Measurements from ENCODE around the gene TRIO.

DNA sequence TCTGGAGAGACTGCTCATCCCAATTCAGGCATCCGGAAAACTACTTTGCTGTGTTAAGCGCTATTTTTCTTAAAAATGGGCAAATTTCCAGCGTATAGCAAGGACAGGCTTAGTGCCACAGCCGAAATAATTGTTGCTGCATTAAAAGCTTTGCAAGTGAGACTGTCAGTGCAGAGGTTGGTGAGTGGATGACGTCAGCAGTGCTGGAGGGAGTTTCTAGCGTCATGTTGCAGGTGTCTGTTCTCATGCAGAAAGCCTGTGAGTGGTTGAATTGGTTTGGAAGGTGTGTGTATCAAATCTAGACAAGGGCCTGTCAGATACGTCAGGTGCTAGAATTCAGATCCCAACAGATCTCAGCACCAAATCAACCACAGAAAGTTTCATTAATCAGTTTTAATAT lies 204.4 kb downstream of the TRIO start:
- TF ChIP-seq, protein P1, sequence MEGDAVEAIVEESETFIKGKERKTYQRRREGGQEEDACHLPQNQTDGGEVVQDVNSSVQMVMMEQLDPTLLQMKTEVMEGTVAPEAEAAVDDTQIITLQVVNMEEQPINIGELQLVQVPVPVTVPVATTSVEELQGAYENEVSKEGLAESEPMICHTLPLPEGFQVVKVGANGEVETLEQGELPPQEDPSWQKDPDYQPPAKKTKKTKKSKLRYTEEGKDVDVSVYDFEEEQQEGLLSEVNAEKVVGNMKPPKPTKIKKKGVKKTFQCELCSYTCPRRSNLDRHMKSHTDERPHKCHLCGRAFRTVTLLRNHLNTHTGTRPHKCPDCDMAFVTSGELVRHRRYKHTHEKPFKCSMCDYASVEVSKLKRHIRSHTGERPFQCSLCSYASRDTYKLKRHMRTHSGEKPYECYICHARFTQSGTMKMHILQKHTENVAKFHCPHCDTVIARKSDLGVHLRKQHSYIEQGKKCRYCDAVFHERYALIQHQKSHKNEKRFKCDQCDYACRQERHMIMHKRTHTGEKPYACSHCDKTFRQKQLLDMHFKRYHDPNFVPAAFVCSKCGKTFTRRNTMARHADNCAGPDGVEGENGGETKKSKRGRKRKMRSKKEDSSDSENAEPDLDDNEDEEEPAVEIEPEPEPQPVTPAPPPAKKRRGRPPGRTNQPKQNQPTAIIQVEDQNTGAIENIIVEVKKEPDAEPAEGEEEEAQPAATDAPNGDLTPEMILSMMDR (IDR thresholded peaks at IDR 0.05; ENCODE audit: insufficient read depth, low read length, poor library complexity, severe bottlenecking): no peak
- no peak for TF ChIP-seq EZH2phosphoT487 (conservative IDR thresholded peaks at IDR 0.05; ENCODE audit: low read length)
